ENCODE measurements around the gene CAMK2G. TPM values are rescaled to one million over a fixed set of nuclear protein-coding genes. Genes with fewer than 3 reads are reported as not detected.

Gene CAMK2G
- total RNA-seq, 1 donor from 2014 or later, result 36.6 TPM

- Histone ChIP-seq H3K36me3 (no peaks in the 10 kb centered on the region), H4K20me1 (ENCODE audit: low read depth) (peaks cover 46% of the 10 kb centered on the region), H3K4me2 (no peak overlapping the region), H3F3A (ENCODE audit: low read depth) (no peaks in the 10 kb centered on the region), H2AFZ (replicated peaks) (no peak overlapping the region), H3K4me1 (no peaks in the 10 kb centered on the region), H3K79me2 (ENCODE audit: low read depth) (no peaks in the 10 kb centered on the region), H3K9me3 (ENCODE audit: low read depth) (no peaks in the 10 kb centered on the region), H3K27me3 (no peaks in the 10 kb centered on the region), H3K27ac (no peak overlapping the region), H3K9ac (no peak overlapping the region), H3K4me3 (no peak overlapping the region)
- Mint-ChIP-seq H3K4me3 (no peak overlapping the region), H3K27ac (no peak overlapping the region), H3K27me3 (ENCODE audit: insufficient read depth, low read depth) (peaks cover 4% of the 10 kb centered on the region), H3K4me1 (peaks cover 34% of the 10 kb centered on the region), H3K9me3 (no peaks in the 10 kb centered on the region), H3K36me3 (peaks cover 23% of the 10 kb centered on the region)
- TF ChIP-seq CTCF (IDR thresholded peaks at IDR 0.05) (no peak), EZH2 (IDR thresholded peaks at IDR 0.05) (no peak), EZH2phosphoT487 (IDR thresholded peaks at IDR 0.05) (no peak)
- DNase-seq (ENCODE audit: low spot score), result no peak
Observed at GRCh38 chr10:73854310-73854709, 20.0 kb downstream of the CAMK2G start.

GRCh38 chr10:73853196-73853595 is 21.2 kb downstream of the CAMK2G start:
- Mint-ChIP-seq H3K36me3 (peaks cover 18% of the 10 kb centered on the region), H3K9me3 (no peaks in the 10 kb centered on the region), H3K27me3 (ENCODE audit: insufficient read depth, low read depth) (peaks cover 4% of the 10 kb centered on the region), H3K4me3 (no peak overlapping the region), H3K4me1 (peaks cover 32% of the 10 kb centered on the region), H3K27ac (peak overlapping the region; percentile 67)
- no peaks in the 10 kb centered on the region for H3K9me3 ChIP-seq (ENCODE audit: low read depth)
- H3F3A ChIP-seq (ENCODE audit: low read depth), result no peaks in the 10 kb centered on the region
- TF ChIP-seq EZH2 (IDR thresholded peaks at IDR 0.05), result no peak
- no peak for TF ChIP-seq EZH2phosphoT487 (IDR thresholded peaks at IDR 0.05)
- no peak for TF ChIP-seq CTCF (IDR thresholded peaks at IDR 0.05)
- no peak overlapping the region for H2AFZ ChIP-seq (replicated peaks)
- H3K4me3 ChIP-seq, result no peak overlapping the region
- H3K4me2 ChIP-seq, result no peak overlapping the region
- H3K27me3 ChIP-seq, result no peaks in the 10 kb centered on the region
- no peak overlapping the region for H3K9ac ChIP-seq
- H3K36me3 ChIP-seq, result no peaks in the 10 kb centered on the region
- peaks cover 45% of the 10 kb centered on the region for H4K20me1 ChIP-seq (ENCODE audit: low read depth)
- H3K4me1 ChIP-seq, result no peaks in the 10 kb centered on the region
- DNase-seq (ENCODE audit: low spot score), result no peak
- H3K79me2 ChIP-seq (ENCODE audit: low read depth), result no peaks in the 10 kb centered on the region
- H3K27ac ChIP-seq, result no peak overlapping the region

GRCh38 chr10:73850863-73851461 is 23.4 kb downstream of the CAMK2G start:
- no peaks in the 10 kb centered on the region for H3K36me3 ChIP-seq
- no peak overlapping the region for H3K27ac ChIP-seq

More at GRCh38 chr10:73850863-73851461, 23.4 kb downstream of the CAMK2G start:
- TF ChIP-seq EZH2phosphoT487 (IDR thresholded peaks at IDR 0.05) (no peak), EZH2 (IDR thresholded peaks at IDR 0.05) (no peak), CTCF (IDR thresholded peaks at IDR 0.05) (no peak)
- Mint-ChIP-seq H3K9me3 (no peaks in the 10 kb centered on the region), H3K27me3 (ENCODE audit: insufficient read depth, low read depth) (peaks cover 4% of the 10 kb centered on the region), H3K4me1 (peaks cover 28% of the 10 kb centered on the region), H3K27ac (peak overlapping the region; percentile 94), H3K4me3 (no peak overlapping the region), H3K36me3 (peaks cover 24% of the 10 kb centered on the region)
- Histone ChIP-seq H3K9me3 (ENCODE audit: low read depth) (no peaks in the 10 kb centered on the region), H3K9ac (no peak overlapping the region), H3K79me2 (ENCODE audit: low read depth) (no peaks in the 10 kb centered on the region), H3K4me2 (no peak overlapping the region), H3K4me1 (no peaks in the 10 kb centered on the region), H3F3A (ENCODE audit: low read depth) (no peaks in the 10 kb centered on the region), H4K20me1 (ENCODE audit: low read depth) (peaks cover 24% of the 10 kb centered on the region), H3K4me3 (no peak overlapping the region), H2AFZ (replicated peaks) (no peak overlapping the region), H3K27me3 (no peaks in the 10 kb centered on the region)
- DNase-seq (ENCODE audit: low spot score), result no peak

Measured in neural progenitor cell (in vitro differentiated cells).